HG03575 (cell line): ENCODE results near the gene OR4C13.
"Not testable (repeated sequence)": the region's sequence is repeated elsewhere in the genome, so short reads cannot be mapped to it uniquely, and the experiment has no call there.

Experiments
- ATAC-seq: cut with Tn5 transposase; IDR thresholded peaks from one replicate; pipeline ENCODE4 v1.9.1; 2021; ENCODE audit not compliant: unreplicated experiment, insufficient number of reproducible peaks, low FRiP score; ENCODE audit errors: extremely low read depth

Gene OR4C13

DNA sequence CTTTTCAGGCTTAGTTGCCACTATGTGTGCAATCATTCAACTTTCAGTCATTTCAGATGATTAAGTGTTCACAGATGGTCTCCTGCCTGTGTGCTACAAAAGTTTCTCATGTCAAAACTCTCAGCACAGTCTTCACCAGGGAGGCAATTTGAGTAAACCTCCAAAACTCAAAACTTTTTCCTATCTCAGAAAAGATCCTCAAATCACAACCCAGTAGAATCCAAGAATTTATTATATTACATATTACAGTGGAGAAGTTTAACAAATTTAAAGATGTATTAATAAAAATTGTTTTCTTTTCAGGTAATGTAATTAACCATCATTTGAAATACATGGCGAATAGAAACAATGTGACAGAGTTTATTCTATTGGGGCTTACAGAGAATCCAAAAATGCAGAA is at the start of gene OR4C13:
Gene OR4C13 (plus strand): TSS at position 301 of the 400 bp plus-strand sequence. CDS start 32 bp downstream, at position 333.
- no peak for ATAC-seq

GRCh38 chr11:49911516-49911915 is 40.7 kb upstream of the OR4C13 start:
- ATAC-seq: not testable (repeated sequence)

GRCh38 chr11:49948701-49949100 is 3.5 kb upstream of the OR4C13 start:
- ATAC-seq: not testable (repeated sequence)

DNA sequence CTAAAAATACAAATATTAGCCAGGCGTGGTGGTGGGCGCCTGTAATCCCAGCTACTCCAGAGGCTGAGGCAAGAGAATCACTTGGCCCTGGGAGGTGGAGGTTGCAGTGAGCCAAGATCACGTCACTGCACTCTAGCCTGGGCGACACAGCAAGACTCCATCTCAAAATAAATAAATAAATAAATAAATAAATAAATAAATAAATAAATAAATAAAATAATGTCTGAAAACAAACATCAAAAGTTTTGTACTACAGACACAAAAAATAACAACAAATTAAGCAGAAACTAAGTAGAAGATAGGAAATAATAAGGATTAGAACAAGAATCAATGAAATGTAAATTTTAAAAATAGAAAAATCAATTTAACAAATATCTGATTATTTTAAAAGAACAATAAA is 21.2 kb downstream of the OR4C13 start:
- not testable (repeated sequence) for ATAC-seq

DNA sequence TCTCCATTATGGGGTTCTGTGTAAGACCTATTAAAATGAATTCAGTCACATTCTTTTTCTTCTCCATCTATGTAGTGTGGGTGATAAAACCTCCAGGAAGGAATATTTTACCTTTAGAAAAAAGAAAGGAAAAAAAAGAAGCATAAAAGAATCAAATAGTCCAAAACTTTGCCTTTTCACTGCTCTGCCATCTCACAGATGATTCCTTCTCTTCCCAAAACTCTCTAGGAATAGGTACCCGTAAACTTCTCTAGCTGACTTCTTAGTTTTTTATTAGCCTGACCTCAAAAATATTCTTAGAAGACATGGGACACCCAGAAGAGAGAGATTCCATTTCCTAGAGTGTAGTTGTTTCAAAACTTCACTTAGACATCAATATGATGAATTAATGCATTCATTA is 30.2 kb downstream of the OR4C13 start, which contains the start of gene OR4C12:
Gene OR4C12 (minus strand): TSS at position 101 of the 400 bp plus-strand sequence. CDS start 34 bp downstream, at position 67.
- not testable (repeated sequence) for ATAC-seq

GRCh38 chr11:49995565-49995964 is 43.4 kb downstream of the OR4C13 start:
- ATAC-seq: no peak
